Cortex of kidney (tissue), 1 donor: Measurements from ENCODE around the gene SYCN.

Experiments used
- DNase-seq: peaks from one replicate; lab custom pipeline; 2025; lab: John Stamatoyannopoulos, UW

The SYCN gene

DNA sequence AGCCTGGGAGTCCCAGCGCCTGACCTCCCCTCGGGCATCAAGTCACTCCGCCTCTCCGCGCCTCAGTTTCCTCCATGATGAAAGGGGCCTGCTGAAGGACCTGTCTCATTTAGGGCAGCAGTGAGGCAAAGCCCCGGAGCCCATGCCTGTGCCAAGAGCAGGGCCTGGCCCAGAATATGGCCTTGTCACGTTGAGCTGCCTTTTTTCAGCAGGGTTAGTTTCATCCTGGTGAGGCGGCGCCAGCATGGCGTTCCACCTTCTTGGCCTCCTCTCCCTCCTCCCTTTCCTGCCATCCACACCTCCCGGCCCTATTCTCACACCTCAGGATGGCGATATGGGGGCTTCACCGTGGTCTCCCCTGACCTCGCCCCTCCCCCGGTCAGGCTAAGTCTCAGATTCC is 48.3 kb downstream of the SYCN start:
- no peak for DNase-seq

- DNase-seq = no peak
Measured at GRCh38 chr19:39155114-39155700, 48.9 kb downstream of the SYCN start.

- DNase-seq = no peak
Measured at GRCh38 chr19:39154629-39155100, 49.4 kb downstream of the SYCN start.

DNA sequence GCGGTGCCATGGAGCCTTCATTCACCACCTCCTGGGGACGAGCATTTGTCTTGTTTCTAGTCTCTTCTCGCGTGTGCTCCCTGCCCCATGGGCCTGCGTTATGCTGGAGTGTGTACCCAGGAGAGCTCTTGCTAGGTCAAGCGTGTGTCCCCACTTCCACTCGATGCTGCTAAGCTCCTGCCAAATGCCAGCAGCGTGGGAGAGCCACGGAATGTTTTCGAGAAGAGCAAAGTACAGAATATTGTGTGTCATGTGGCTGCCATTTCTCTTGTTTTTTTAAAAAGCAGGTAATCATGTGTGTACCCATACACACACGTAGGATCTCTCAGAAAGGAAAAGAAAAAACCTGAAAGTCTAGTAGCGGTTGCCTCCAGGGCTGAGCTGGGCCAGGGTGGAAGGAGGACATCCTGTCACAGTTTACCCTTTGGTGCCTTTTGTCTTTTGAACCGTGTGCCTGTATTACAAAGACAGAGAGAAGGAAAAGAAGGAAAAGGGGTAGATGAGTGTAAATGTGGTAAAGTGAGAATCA is 49.9 kb downstream of the SYCN start:
- no peak for DNase-seq
